Colonic mucosa (tissue), 4 donors: ENCODE results near the gene SPOPL. TPM values are rescaled to one million over a fixed set of nuclear protein-coding genes. Genes with fewer than 3 reads are reported as not detected.

ENCODE experiments used
- DNase-seq: peaks from one replicate; pipeline ENCODE4 v3.0.0-alpha.2; 2020
- H3K27ac ChIP-seq: fragments of 200-600 bp; one replicate; pipeline ENCODE4 v1.8.0; 2021
- H3K27me3 ChIP-seq: fragments of 200-600 bp; one replicate; pipeline ENCODE4 v1.8.0; 2021
- H3K36me3 ChIP-seq: fragments of 200-600 bp; one replicate; pipeline ENCODE4 v1.8.0; 2021
- H3K4me1 ChIP-seq: fragments of 200-600 bp; one replicate; pipeline ENCODE4 v1.8.0; 2021; ENCODE audit warnings: mild to moderate bottlenecking
- H3K4me3 ChIP-seq: fragments of 200-600 bp; one replicate; pipeline ENCODE4 v1.8.0; 2021
- H3K9ac ChIP-seq, 2 donors: one replicate each; pipeline ENCODE4 v1.7.0; 2013; ENCODE audit warnings: control low read depth in 2 of 2, low read depth in 2 of 2, low read length in 2 of 2
- H3K9me3 ChIP-seq: fragments of 200-600 bp; one replicate; pipeline ENCODE4 v1.8.0; 2021
- intact Hi-C: fragments of 100-400 bp; cut with DNase I; formaldehyde crosslinking; loops from one replicate; pipeline ENCODE4 v1.14.1; 2022
- total RNA-seq, 2 donors: library from RNA; stranded (reverse); fragmentation: NEBNext Ultra II Directional in 1 of 2; extraction: Animal tissue kit (Norgen Biotek cat#: 25700) in 1 of 2; gene quantifications; one replicate each; pipeline ENCODE4 v1.2.1, GENCODE V29; 2021
- TF ChIP-seq, protein P1 (sequence below): fragments of 200-600 bp; IDR thresholded peaks from one replicate; pipeline ENCODE4 v1.8.0; 2022; ENCODE audit warnings: antibody characterized with exemption, mild to moderate bottlenecking
- donor health status: healthy.
- donor health status: DM: no; HTN: no; CAD: no.
- donor health status: DM: no; HTN: no; CAD: no.

The SPOPL gene
- total RNA-seq, 2 donors from 2014 or later = 23.5 to 38.0 TPM

DNA sequence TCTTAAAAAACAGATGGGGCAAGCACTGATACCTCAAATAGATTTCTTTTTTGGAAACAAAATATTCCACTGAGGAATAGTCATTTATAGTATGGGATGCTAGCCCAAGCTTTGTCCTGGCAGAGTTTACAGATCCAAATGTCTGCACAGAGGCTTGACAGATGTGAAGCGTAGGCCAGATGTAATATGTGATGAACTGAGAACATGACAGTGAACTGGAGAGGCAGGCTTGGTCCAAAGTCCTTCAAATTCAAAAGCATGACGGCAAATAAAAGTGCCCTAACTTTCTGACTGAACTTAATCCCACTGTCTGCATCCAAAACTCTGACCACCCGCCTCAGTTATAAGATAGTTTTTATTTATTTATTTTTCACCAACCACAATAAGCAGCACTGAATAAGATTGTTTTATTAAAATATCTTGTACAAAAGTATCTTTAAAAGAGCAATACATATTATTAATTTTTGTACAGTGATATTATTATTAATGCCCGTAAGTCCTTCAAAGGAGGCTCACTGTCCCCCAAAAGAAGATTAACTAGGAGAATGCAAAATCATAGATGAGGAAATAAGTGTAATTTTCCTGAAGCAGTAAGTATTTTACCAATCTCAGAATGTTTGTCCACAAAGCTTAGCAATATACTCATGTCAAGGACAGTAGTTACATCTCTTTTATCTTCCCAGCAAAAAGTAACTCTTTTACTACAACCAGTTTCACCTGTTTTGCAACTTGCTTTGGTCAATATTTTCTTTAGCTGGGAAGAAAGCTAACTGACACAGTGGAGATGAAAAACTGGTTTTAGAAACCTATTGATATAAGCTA is 10.7 kb upstream of the SPOPL start:
- H3K27me3 ChIP-seq = no peaks in the 10 kb centered on the region
- no peak overlapping the region for H3K4me3 ChIP-seq
- no peaks in the 10 kb centered on the region for H3K4me1 ChIP-seq
- H3K9me3 ChIP-seq = no peaks in the 10 kb centered on the region
- DNase-seq = no peak
- no peak overlapping the region for H3K27ac ChIP-seq
- TF ChIP-seq, protein P1, sequence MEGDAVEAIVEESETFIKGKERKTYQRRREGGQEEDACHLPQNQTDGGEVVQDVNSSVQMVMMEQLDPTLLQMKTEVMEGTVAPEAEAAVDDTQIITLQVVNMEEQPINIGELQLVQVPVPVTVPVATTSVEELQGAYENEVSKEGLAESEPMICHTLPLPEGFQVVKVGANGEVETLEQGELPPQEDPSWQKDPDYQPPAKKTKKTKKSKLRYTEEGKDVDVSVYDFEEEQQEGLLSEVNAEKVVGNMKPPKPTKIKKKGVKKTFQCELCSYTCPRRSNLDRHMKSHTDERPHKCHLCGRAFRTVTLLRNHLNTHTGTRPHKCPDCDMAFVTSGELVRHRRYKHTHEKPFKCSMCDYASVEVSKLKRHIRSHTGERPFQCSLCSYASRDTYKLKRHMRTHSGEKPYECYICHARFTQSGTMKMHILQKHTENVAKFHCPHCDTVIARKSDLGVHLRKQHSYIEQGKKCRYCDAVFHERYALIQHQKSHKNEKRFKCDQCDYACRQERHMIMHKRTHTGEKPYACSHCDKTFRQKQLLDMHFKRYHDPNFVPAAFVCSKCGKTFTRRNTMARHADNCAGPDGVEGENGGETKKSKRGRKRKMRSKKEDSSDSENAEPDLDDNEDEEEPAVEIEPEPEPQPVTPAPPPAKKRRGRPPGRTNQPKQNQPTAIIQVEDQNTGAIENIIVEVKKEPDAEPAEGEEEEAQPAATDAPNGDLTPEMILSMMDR = no peak
- H3K9ac ChIP-seq = no peak overlapping the region
- no peaks in the 10 kb centered on the region for H3K36me3 ChIP-seq
- intact Hi-C loops = no loop called here

DNA sequence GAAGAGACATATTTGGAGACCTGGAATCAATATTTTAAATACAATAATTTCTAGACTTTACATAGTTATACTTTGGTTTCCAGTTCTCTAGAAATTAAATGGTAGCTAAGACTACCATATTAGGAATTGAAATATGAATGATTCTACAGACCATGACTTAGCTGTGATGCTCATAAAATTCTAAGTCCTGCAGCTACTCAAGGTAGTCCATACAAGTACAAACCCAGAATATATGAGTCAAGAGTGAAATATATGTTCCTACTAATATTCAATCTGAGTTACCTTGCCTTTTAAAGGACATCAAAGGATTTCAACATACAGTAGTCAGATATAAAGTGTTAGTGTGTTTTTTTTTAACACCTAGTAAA is 10.1 kb upstream of the SPOPL start:
- H3K9me3 ChIP-seq = no peaks in the 10 kb centered on the region

DNA sequence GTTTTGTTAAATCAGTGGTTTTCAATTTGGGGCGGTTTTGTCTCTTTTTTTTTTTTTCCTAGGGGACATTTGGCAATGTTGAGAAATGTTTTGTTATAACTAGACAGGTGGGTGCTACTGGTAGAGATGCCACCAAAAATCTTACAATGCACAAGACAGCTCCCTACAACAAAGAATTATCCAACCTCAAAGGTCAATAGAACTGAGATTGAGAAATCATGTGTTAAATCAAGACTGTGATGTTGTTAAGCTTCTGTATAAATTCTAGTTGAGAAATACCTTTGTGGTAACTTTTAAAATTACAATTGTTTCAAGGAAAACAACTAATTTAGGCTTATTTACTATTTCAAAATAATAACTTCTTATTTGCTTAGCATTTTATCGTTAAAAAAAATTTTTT is 9.4 kb upstream of the SPOPL start:
- no peak overlapping the region for H3K4me3 ChIP-seq
- H3K9me3 ChIP-seq = no peaks in the 10 kb centered on the region
- H3K9ac ChIP-seq = no peak overlapping the region
- intact Hi-C loops = no loop called here
- H3K36me3 ChIP-seq = no peaks in the 10 kb centered on the region
- DNase-seq = no peak
- H3K4me1 ChIP-seq = no peaks in the 10 kb centered on the region
- no peak overlapping the region for H3K27ac ChIP-seq
- no peaks in the 10 kb centered on the region for H3K27me3 ChIP-seq
- TF ChIP-seq, protein P1 = no peak

More for the DNA sequence above, 10.1 kb upstream of the SPOPL start:
- Histone ChIP-seq H3K4me3 (no peak overlapping the region), H3K36me3 (no peaks in the 10 kb centered on the region), H3K27ac (no peak overlapping the region), H3K9ac (no peak overlapping the region), H3K27me3 (no peaks in the 10 kb centered on the region), H3K4me1 (no peaks in the 10 kb centered on the region)
- DNase-seq = no peak
- TF ChIP-seq, protein P1 = no peak
- intact Hi-C loops = no loop called here

DNA sequence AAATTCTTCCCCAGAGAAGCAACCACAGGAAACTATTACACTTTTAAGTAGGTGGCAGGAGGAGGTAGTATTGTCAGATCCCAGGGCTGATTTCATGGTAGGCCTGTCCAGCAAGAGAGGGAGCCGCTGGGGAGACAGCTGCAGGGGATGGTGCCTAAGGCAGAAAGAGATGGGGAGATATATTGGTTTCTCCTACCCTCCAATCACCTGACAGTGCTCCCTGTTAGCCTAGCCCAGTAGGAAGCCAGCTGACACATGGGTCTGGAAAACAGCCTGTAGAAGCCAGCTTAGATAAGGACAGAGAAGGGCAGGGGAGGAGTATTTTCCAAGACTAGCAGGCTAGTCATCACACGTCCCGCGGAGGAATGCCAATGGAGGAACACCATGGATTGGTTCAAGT is 8.2 kb upstream of the SPOPL start:
- intact Hi-C loops = no loop called here
- H3K36me3 ChIP-seq = no peaks in the 10 kb centered on the region
- TF ChIP-seq, protein P1 = no peak
- no peaks in the 10 kb centered on the region for H3K9me3 ChIP-seq
- H3K9ac ChIP-seq = no peak overlapping the region
- no peak for DNase-seq
- no peak overlapping the region for H3K27ac ChIP-seq
- no peaks in the 10 kb centered on the region for H3K4me1 ChIP-seq
- no peak overlapping the region for H3K4me3 ChIP-seq
- H3K27me3 ChIP-seq = no peaks in the 10 kb centered on the region

DNA sequence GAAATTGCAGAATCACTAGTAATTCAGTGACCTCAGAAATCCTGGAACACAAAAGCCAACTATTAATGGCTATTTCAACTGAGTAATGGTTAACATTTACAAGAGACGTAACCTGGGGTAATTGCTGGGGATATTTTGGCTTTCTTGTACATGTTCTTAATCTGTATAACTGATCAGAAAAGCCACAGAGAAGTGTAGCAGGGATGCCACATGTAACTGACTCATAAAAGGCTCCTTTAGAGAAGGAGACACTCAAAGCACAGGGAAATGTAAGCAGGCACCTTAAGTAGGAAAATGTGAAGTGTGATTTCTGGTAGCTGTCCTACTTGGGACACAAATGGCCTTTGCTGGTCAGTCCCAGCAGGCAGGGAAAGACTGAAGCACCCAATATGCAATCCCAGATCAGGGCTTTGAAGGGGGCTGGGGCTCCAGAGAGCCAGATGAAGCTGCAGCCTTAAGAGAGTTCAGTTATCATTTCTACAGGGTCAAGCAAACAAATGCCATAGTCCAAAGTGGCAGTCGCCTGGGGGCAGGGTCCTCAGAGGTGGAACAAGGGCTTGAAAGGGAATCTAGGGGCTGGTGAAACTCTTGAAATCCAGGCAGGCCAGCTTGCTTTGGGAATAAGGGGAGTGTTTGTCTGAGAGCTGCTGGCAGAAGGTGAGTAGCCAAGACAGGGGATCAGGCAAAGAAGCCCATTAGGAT is 7.2 kb upstream of the SPOPL start:
- intact Hi-C loops = no loop called here
- Histone ChIP-seq H3K4me1 (no peaks in the 10 kb centered on the region), H3K27me3 (no peaks in the 10 kb centered on the region), H3K9me3 (no peaks in the 10 kb centered on the region), H3K27ac (no peak overlapping the region), H3K36me3 (no peaks in the 10 kb centered on the region), H3K4me3 (no peak overlapping the region), H3K9ac (no peak overlapping the region)
- DNase-seq = no peak
- TF ChIP-seq, protein P1 = no peak
